OCI-M1 (cell line): ENCODE measurements around the gene ANKFY1.

Source experiments
- DNase-seq: peaks from one replicate; lab custom pipeline; 2025; lab: John Stamatoyannopoulos, UW

ANKFY1 gene

GRCh38 chr17:4263282-4264215 lies at the start of gene ANKFY1:
Gene ANKFY1 (minus strand): TSS chr17:4263979. CDS start chr17:4263941, 38 bp downstream.
- peak; percentile 96 for DNase-seq

GRCh38 chr17:4310354-4311060 lies 46.7 kb upstream of the ANKFY1 start:
- peak; percentile 16 for DNase-seq

- DNase-seq = no peak
These were observed 46.1 kb upstream of the ANKFY1 start for GRCh38 chr17:4309897-4310296.

GRCh38 chr17:4307179-4307930 lies 43.6 kb upstream of the ANKFY1 start:
- no peak for DNase-seq

GRCh38 chr17:4305224-4305623 lies 41.4 kb upstream of the ANKFY1 start:
- DNase-seq = no peak

GRCh38 chr17:4304417-4305027 lies 40.7 kb upstream of the ANKFY1 start:
- DNase-seq = peak; percentile 68

- no peak for DNase-seq
These were observed 37.3 kb upstream of the ANKFY1 start for GRCh38 chr17:4301066-4301465.

- DNase-seq = no peak
These were observed 33.6 kb upstream of the ANKFY1 start for GRCh38 chr17:4297351-4297750.

GRCh38 chr17:4295686-4296085 lies 31.9 kb upstream of the ANKFY1 start:
- DNase-seq = no peak

GRCh38 chr17:4293572-4293971 lies 29.8 kb upstream of the ANKFY1 start:
- DNase-seq = peak; percentile 7

- DNase-seq = no peak
These were observed 23.9 kb upstream of the ANKFY1 start for GRCh38 chr17:4287710-4288109.

- DNase-seq = no peak
These were observed 12.7 kb upstream of the ANKFY1 start for GRCh38 chr17:4276514-4276913.

- no peak for DNase-seq
These were observed 9.2 kb upstream of the ANKFY1 start for GRCh38 chr17:4272972-4273368.

- no peak for DNase-seq
These were observed 8.6 kb upstream of the ANKFY1 start for GRCh38 chr17:4272213-4272971.

GRCh38 chr17:4270736-4271135 lies 7.0 kb upstream of the ANKFY1 start:
- no peak for DNase-seq

GRCh38 chr17:4269915-4270314 lies 6.1 kb upstream of the ANKFY1 start:
- no peak for DNase-seq

- DNase-seq = no peak
These were observed 3.6 kb upstream of the ANKFY1 start for GRCh38 chr17:4267402-4267801.

- DNase-seq = no peak
These were observed 2.8 kb upstream of the ANKFY1 start for GRCh38 chr17:4266550-4266949.

- DNase-seq = no peak
These were observed 1.1 kb downstream of the ANKFY1 start for GRCh38 chr17:4262703-4263102.

- DNase-seq = no peak
These were observed 2.3 kb downstream of the ANKFY1 start for GRCh38 chr17:4261452-4261851.

- no peak for DNase-seq
These were observed 4.9 kb downstream of the ANKFY1 start for GRCh38 chr17:4258867-4259266.
